HG02678 (cell line): ENCODE data around the gene CTNNA2.

Experiments
- ATAC-seq: cut with Tn5 transposase; IDR thresholded peaks from one replicate; pipeline ENCODE4 v1.9.1; 2021; ENCODE audit warnings: mild to moderate bottlenecking, moderate library complexity; ENCODE audit not compliant: unreplicated experiment

The CTNNA2 gene

DNA sequence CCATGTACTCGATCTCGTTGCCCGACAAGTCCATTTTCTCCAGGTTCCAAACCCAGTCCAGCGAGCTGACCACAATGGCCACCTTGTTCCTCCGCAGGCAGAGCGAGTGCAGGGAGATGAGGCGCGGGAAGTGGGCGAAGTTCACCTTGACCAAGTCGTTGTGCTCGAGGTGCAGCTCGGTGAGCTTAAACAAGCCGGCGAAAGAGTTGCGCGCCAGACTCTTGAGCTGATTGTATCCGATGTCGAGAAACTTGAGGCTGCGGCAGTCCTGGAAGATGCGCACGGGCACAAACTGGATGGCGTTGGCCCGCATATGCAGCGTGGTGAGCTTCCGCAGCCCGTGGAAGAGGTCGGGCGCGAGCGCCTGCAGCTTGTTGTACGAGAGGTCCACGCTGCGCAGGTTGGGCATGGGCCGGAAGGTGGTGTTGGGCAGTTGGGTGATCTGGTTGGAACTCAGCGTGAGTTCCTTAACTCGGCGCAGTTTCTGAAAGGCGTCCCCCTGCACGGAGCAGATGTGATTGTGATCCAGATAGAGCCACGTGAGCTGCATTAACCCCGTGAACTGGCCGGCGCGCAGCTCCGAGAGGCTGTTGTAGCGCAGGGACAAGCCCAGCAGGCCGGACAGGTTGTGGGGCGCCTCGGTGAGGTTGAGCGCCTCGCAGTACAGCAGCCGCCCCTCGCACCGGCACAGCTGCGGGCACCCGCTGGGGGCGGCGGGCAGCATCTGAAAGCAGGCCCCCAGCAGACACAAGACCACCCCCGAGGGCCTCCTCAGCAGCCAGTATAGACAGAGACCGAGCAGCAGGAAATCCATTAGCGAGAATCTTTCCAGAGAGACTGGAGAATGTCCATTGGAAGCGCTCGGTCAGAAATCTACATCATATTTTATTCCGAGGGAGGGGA lies 790.4 kb downstream of the CTNNA2 start:
- ATAC-seq, result no peak

DNA sequence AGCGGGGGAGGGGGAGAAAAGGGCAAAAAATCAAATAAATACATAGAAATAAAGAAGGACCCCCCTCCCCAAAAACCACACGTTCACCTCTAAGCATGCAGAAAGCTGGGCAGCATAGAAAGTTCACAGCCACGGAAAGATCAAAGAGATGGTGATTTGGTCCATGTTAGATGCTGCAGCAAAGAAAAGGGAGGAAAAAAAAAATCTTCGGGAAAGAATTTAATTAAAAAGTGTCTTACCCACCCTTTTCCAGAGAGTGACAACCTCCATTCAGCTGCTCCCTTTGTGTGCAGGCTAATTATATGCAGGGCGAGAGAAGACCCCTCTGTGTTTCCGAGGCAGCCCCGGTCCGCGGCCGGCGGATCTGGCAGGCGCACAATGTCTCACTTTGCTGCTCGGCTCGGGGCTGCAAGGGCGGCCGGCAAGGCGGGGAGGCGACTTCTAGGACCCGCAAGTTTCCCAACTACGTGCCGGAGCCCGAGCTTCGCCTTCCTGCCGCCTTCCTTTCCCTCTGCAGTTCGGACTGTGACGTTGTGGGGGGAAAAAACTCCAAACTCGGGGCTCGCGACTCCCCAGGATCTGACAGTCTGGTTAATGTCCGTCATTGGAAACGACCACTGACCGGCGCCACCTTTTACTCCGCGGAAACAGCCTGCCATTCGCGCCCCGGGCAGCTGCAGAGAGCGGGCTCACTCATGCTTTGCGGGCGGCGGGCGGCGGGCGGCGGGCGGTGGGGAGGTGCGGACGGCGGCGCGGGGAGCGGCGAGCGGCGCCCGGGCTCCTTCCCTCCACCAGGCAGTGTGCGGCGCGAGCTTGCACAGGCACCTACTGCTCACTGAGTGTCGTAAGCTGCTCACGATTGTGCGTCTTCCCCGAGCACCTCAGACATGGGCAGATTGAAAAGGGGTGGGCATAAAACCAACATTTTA lies 791.3 kb downstream of the CTNNA2 start, which contains the start of gene LRRTM1:
TSS of gene LRRTM1 (minus strand) at position 844 of the 929 bp plus-strand sequence. CDS start 933 bp downstream, outside the sequence.
- no peak for ATAC-seq

DNA sequence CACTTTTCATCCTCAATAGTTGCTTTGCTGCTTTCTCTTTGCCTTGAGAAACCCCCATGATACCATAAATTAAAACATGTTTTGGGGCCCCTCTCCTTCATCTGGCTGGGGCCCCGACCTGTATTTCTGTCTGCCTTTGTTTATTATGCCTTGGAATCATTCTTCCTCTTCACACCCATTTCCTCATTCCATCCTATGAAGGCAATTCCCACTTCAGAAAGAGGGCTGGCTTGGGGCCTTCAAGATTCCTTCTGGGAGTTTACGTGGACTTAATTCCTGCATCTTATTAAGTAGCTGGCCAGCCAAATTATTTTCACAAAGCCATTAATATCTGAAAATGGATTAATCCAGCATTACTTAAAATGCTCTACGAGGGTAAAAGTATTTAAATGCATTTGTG lies 798.5 kb downstream of the CTNNA2 start:
- no peak for ATAC-seq

DNA sequence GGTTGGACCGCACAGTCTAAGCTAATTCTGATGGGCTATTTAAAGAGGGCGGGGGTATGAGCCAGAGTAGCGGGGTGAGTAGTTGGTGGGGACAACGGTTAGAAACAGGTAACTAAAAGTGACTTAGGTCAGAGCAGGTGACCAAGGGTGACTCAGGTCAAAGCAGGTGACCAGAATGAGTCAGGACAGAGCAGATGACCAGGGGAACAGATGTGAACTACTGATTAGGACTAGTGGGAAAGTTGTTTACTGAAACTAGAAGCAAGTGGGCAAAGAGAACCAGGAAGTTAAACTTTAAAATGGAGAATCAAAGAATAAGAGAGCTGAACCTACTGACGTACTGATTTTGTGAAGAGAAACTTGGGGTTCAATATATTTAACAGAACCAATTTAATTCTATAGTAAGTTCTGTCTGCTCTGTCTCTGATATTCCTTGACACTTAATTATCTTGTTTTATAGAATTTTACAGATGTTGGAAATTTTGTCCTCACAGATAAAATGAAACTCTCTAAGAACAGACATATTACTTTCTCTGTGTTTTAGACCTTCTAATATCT lies 799.5 kb downstream of the CTNNA2 start:
- no peak for ATAC-seq

DNA sequence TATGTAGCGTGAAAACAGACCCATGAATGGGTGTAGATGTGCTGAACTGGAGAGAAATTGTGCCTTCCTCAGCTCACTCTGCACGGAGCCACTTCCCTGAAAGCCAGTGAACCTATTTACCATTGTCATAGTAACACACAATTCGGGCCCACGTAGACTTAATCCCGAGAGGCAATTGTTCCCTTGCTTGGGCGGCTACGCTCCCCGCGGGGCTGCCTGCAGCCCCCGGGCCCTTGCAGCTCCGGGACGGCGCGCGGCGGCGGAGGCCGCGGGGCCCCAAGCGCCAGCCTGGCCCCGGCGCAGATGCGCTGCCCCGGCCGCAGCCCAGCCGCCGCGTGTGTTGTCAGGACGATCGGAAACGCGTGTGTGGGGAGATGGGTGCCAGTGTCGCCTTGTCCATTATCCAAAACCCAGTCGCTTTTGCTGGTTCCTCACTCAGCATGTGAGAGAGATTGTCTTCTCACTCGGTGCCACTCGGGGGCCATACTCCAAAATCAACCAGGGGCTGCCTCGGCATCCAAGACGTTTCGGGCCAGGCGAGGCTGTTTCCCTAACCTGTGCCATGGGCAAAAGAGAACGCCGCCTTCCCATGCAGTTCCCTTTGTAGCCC lies 809.6 kb downstream of the CTNNA2 start:
- no peak for ATAC-seq

DNA sequence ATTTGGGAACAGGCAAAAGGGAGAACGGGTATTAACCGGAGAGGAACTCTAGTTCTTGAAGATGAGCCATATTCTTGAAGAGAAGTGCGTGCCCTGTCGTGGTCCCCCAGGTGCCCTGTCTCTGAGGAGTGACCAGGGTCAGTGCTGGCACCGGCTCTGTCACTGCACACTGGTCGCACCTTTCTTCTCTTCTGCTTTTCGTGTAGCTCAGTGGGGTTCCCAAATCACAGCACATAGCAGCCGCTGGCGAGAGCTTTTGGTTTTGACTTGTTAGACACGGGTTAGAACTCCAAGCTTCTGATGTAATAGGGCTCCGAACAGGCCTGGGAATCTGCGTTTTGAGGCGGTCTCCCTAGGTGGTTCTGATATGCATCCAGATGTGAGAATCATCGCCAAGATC lies 810.1 kb downstream of the CTNNA2 start:
- ATAC-seq, result no peak

DNA sequence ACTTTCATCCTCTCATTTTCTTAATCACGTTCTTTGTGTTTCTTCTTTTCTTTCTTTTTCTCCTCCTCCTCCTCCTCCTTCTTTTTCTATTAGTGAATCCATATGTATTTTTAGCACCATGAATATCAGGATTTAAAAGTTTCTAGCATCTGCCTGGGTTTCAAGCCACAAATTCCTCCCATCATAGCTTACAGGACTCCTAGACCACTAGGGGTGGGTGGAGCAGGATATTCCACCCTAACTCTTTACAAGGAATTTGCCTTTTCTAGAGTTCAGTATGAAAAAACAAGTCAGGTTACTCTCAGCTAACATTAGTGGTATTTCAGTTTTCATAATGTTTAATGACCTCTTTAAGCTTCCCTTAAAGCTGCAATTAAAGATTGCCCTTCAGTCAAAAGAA lies 810.8 kb downstream of the CTNNA2 start:
- ATAC-seq, result no peak

DNA sequence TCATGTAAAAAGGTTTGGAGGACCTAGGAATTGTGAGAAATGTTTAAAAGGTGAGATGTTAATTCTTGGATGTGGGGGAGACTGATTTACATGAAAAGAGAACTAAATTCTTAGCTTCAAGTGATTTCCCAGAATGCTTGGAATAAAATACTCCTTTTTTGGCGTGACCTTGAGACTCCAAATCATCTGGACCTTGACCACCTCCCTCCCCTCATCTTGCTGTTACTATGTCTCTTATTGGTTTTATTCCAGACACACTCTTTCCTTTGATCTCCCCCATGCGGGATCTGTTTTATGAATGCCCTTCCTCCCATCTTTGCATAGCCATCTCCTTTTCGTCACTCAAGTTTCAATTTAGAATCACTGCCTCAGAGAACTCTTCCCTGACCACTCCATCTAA lies 811.7 kb downstream of the CTNNA2 start:
- ATAC-seq, result no peak

DNA sequence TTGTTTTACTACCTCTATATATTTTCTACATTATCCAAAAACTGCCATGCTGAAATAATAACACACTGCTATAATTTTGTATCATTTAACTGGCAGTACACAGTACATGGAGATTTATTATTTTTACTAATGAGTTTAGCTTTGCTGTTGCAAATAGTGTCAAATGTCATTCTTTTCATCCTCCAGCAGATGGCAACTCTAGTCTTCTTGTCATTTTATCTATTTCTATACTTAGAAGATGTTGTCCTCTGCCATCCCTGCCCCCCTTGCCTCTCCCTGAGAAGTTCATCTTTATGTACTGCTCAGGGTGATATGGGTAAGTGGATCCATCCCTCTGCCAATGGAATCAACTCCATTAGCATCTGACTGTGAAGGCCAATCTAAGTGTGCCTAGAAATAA lies 813.4 kb downstream of the CTNNA2 start:
- no peak for ATAC-seq

DNA sequence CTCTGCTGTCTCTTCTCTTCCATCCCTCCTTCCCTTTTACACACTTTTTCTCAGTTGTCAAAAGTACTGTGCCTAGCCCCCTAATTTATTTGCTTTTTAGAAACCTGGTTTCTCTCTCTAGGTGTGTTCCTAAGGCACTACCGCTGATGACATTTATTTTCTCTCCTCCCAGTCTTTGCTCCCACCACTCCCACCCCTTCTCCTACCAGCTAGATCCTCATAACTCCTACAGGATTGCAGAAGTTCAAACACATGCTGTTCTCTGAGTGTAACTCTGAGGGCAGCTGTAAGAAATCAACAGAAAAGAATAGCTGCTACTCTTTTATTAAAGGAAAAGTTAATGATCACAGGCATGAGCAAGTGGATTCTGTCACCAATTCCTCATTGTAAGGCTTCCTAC lies 814.0 kb downstream of the CTNNA2 start:
- no peak for ATAC-seq

DNA sequence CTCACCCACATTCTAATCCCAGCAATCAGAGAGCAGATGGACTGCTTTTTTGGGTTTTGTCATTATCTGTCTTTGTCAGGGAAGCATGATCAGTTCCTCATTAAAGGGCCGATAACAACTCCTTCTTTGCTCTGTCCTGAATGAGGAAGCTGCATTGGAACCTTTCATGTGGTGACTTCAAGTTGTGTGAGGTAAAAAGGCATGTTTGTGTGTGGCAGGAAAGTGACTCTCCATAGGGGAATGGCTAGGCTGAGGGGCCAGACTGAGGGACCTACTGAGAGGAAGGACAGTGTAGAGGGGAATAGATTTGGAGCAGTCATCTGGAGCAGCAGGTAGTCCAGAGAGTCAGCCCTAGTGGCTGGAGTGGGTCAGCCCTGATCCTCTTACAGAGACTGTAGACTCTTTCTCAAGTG lies 815.3 kb downstream of the CTNNA2 start:
- no peak for ATAC-seq

DNA sequence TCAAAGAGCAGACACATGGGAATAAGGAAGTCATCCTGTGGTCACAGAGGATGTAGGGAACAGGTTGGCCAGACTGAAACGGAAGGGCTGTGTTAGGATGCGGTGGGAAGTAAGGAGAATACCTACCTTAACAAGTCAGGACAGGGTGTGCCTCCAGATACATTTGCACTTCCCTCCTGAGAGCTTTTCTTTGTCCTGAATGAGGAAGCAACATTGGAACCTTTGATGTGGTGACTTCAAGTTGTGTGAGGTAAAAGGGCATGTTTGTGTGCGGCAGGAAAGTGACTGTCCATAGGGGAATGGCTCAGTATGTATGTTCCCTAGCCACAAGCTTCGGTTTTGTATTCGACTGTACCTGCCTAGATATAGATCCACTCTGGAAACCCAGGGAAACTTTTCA lies 816.6 kb downstream of the CTNNA2 start:
- ATAC-seq, result no peak

DNA sequence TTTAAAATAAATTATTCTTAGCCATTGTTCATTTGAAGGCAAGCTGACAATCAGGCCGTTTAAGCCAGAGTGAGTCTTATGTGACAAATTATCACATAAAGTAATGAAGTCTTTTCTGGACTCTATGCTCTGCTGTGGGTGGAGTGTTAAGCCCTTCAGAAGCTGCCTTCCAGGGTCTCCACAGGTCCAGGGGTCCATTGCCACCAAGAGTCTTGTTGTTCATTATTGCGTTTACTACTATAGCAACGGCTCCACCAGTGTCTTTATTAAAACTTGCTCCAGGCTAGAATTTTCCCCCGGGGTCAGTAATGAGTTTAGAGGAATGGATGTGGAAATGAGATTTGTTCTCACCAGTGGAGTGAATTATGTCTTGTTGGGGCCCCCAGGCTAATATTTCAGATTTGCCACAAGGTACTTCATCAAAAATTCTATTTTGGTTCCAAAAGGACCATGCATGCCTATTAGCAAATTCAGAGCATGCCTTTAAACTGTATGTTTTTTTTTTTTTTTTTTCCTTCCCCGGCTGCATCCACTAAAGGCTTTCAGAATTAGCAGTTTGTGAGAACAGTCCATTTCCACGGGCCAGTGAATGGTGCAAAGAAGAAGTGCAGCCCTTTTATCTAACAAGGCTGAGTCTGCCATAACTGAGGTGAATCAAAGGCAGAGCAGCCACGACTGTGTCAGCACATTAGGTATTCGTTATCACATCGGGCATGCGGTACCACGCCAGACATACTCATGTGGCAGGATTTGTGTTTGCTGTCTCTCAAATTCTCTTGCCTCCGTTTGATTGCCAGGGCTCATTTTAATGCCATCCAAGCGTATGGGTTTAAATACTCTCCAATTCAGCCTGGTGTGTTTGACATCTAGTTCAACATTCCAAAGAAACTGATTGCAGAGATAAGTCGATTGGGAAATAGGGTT lies 817.9 kb downstream of the CTNNA2 start:
- no peak for ATAC-seq

DNA sequence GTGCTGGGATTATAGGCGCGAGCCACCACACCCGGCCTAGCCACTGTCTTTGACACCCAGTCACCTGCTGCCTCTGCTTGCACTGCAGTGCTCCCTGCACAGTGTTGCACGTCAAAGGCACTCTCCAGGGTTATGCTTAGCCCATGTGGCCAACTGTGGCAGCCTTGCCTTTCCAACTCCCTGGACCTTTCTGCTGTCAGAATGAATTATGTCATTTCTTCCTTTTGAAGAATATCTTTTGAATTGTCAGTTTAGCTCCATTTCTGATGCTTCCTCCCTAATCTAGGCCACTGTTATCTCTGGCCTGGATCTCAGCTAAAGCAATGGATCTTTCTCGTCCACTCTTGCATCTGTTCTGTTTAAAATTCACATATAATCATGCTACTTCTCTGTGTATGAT lies 821.0 kb downstream of the CTNNA2 start:
- no peak for ATAC-seq

DNA sequence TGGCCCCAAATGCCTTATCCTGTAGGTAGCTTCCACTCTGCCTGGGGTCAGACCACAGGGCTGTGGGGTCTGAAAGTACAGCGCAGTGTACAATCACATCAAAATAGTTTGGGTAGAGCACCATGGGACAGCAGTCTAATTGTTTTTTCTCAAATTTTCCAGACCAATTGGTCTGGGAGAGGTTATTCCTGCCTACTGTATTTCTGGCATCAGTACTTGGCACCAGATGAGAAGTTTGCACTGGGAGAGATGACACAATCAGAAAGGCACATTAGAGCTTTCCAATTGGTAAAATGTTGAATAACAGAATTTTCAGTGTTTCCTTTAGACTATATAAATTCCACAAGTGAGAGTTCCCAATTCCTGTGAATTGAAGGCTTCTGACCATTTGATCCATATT lies 822.6 kb downstream of the CTNNA2 start:
- no peak for ATAC-seq

DNA sequence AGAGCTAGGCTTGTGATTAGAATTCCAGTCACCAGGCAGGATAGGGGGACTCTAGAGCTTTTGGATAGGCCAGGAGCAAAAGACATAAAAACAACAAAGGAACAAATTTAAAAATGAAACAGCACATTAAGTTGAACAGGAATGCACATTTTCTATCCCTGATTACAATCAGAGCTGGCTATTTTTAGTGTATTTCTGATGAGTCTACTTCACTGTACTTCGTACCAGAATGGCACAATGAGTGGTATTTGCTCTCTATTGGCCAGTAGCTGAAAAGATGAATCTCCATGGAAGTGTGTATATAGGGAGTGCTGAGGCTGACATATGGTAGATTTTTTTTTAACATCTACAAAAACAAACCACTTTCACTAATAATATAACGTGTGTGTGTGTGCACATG lies 825.9 kb downstream of the CTNNA2 start:
- no peak for ATAC-seq

DNA sequence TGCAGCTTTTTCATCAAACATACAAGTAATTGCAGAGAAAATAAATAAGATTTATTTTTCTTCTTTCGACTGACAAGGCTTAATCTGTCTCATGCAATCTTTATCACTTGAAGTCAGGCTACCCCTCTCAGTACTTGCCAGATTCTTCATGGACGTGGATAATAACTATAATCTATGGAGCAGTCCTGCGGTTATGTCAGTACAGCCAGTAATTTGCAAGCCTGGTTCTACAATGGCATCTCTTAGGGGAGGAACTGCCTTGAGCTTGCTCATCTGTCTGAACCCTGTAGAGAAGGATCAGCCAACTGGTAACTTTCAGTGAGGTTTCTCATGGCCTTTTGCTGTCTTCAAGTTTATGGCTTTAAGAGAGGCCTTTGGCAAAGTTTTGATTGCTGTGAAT lies 827.2 kb downstream of the CTNNA2 start:
- no peak for ATAC-seq

DNA sequence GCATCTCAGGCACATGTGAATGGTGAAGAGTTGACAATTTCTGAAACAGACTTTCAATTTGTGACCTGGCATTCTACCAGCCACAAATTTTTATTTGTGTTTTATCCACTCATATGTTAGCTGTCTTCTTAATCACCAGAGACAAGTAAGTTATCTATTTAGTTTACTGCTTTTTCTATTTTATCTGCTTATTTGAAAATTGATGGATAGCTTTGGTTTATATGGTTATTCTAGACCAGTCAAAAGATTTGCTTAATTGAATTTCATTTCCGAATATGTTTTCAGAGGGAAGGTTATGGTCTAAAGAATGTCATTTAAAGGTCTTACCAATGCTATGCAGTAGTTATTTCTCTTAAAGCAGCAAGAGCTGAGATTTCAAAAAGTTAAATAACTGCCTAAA lies 835.2 kb downstream of the CTNNA2 start:
- no peak for ATAC-seq

DNA sequence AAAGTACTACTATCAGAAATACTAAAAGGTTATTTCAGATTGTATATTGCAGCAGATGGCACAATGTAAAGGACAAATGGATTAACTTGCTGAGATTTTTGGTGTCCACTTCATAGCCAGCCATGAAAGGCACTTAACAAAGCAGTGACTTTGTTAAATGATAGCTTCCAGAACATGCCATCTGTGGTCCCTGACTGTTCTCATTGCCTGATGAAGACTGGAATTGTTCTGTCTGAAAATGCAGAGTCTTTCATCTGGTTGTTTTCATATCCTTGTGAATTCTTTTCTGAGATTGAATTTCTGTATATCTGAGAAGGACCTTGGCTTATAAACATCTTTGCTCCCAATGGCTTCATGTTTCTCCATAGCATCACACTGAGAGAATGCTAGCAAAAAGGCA lies 836.1 kb downstream of the CTNNA2 start:
- ATAC-seq, result no peak

DNA sequence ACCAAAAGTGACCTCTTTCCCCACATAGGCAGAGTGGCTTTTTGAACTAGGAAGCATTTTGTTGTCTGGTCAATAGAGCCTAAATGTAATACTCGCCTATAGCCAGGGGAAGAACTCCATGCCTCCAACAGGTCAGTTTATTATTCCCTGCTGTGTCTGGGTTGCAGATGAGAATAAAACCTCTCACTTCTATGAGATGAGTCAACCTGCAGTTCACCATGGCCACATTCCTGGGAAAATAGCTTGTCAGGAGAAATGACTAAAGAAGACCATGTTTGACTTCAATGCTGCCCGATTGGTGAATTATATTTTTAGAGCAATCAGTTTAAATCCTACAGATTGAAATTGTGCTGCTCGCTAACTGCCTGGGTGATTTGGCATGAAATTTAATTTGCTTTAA lies 838.4 kb downstream of the CTNNA2 start:
- ATAC-seq, result no peak
